KOPT-K1 (cell line): ENCODE measurements around the gene DPP3.

ENCODE experiments used
- H3K27ac ChIP-seq: fragments of 200-600 bp; sonication (generic); 2 replicates; pipeline ENCODE4 v1.5.1; 2016; ENCODE audit warnings: antibody characterized with exemption, mild to moderate bottlenecking, low read depth, low read length; ENCODE audit not compliant: poor library complexity, severe bottlenecking
- H3K36me3 ChIP-seq: fragments of 200-600 bp; sonication (generic); 2 replicates; pipeline ENCODE4 v1.5.1; 2017; ENCODE audit warnings: antibody characterized with exemption, mild to moderate bottlenecking, low read length, moderate library complexity; ENCODE audit not compliant: insufficient read depth
- H3K9me3 ChIP-seq: fragments of 200-600 bp; sonication (generic); 2 replicates; pipeline ENCODE4 v1.5.1; 2017; ENCODE audit warnings: antibody characterized with exemption, low read length, mild to moderate bottlenecking; ENCODE audit not compliant: insufficient read depth, poor library complexity, severe bottlenecking

Gene DPP3

DNA sequence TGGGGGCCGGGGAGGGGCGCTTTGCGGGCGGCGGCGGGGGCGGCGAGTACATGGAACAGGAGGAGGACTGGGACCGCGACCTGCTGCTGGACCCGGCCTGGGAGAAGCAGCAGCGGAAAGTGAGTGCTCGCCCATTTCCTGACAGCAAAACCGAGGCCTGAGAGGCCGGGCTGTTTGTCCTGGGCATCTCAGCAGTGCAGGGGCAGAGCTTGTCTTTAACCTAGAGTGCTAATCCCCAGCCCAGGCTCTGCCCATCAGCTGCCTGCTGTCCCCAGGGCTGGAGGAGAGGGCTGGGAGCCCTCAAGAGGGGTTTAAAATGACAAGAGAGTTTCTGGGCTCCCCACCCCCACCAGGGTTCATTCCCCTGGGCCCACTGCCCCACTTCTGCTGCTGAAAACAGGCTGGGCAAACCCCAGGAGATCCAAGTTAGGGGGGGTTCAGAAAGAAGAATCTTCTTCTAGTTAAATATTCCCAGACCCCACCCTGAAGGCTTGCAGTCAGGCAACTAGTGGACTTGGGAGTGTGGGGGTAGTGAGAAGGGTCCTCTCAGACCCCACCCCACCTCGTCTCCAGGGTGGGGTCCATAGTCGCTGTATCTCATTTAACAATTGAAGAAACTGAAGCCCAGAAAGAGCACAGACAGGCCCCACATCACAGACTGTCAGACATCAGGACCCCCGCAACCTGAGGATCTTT, 66.9 kb downstream of the DPP3 start:
- no peak overlapping the region for H3K27ac ChIP-seq
- H3K9me3 ChIP-seq: no peaks in the 10 kb centered on the region
- peaks cover 11% of the 10 kb centered on the region; the same call in 1 of the 2 replicates for H3K36me3 ChIP-seq

DNA sequence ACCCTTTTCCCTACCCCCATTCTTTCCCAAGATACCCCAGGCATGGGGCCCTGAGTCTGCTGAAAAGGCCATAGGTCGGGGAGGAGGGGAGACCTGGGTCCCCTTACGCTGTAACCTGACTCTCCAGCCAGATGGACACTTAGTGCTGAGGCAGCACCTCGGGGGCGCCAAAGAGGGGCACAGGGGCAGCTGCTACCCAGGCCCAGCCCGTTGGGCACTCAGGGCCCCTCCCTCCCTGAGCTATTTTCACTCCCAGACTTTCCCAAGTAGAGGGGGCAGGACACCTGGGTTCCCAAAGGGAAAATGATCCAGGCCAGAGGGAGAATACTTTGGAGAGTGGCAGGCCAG, 67.4 kb downstream of the DPP3 start:
- no peaks in the 10 kb centered on the region for H3K9me3 ChIP-seq
- no peak overlapping the region for H3K27ac ChIP-seq

DNA sequence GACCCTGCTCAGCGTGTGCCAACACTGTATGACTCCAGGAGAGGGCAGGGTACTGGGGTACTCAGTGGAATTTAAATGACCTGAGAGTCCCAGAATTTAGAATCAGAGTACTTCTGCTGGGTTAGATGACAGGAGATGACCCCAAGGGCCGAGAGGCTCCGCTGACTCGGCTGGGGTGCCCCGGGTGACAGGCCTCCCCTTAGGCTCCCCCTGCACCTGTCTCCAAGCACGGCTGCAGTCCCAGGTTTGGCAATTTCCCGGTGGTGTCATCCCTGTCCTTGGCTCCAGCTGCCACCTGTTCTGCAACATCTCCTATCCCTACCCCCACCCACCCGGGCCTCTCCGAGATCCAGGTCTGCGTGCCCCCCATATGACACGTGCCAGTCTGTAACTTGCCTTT, 67.8 kb downstream of the DPP3 start:
- H3K27ac ChIP-seq: no peak overlapping the region
- H3K9me3 ChIP-seq: no peaks in the 10 kb centered on the region
- 0 out of 2 replicates have a peak, but pooled peaks cover 2% of the 10 kb centered on the region for H3K36me3 ChIP-seq

More for the DNA sequence above, 67.4 kb downstream of the DPP3 start:
- H3K36me3 ChIP-seq: 0 out of 2 replicates have a peak, but pooled peaks cover 6% of the 10 kb centered on the region

DNA sequence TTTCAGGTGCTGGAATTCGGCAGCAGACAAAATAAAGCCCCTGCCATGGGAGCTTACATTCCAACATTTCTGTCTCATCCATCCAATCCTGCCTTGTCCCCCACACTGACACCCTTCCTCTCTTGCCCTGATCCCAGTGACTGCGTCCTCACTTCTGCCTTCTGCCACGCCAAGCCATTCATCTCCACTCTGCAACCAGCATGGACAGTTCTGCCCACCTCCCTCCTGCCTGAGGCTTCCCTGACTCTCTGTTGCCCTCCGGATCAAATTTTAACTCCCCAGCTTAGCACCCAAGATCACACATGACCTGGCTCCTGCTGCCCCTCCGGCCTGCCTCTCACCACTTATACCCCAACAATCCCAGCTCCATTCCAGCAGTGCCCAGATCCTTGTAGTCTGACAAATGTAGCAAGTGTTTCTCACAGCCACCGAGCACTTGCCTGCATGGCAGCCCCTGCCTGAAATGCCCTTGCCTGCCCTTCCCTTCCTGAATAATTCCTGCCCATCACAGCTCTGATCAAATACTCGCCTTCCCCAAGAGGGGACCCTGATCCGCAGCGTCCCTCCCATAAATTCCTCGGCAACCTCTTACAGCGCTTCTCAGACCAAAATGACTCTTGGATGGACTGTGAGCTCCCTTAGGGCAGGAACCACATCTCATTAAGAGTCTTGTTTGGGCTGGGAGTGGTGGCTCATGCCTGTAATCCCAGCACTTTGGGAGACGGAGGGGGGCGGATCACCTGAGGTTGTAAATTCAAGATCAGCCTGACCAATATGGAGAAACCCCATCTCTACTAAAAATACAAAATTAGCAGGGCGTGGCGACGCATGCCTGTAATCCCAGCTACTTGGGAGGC, 68.8 kb downstream of the DPP3 start:
- H3K36me3 ChIP-seq: no peaks in the 10 kb centered on the region
- H3K9me3 ChIP-seq: no peaks in the 10 kb centered on the region
- H3K27ac ChIP-seq: no peak overlapping the region

DNA sequence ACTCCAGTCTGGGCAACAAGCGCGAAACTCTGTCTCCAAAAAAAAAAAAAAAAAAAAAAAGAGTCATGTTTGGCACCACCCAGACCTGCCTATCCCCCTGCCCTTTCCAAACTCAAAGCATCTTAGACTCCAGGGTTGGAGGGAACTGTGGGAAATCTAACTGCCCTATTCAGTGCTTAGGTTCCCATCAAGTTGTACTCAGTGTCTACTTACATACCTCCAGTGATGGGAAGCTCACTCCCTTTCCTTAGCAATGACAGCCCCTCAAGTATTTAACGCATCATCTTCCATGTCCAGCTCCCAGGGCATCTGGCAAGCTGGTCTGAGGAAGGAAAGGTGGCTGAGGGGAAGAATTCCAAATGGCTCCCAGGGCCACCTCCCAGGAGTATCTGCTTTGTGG, 69.5 kb downstream of the DPP3 start:
- H3K36me3 ChIP-seq: no peaks in the 10 kb centered on the region
- H3K27ac ChIP-seq: no peak overlapping the region
- no peaks in the 10 kb centered on the region for H3K9me3 ChIP-seq

DNA sequence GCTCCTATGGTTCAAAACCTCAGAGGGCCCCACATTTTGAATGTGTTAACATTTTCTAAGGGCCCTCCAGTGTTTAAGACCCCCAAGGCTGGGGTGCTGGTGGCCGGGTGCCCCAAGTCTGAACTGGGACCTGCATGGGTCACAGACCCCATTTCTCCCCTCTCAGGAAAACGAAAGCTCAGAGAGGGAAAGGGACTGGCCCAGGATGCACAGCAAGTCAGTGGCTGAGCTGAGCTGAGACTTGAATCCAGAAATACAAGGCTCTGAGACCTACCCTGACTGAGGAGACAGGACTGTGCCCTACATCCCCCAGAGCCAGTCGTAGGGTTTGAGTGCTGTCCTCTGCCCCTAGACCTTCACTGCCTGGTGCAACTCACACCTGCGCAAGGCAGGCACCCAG, 70.7 kb downstream of the DPP3 start:
- H3K9me3 ChIP-seq: no peaks in the 10 kb centered on the region
- H3K36me3 ChIP-seq: no peaks in the 10 kb centered on the region
- H3K27ac ChIP-seq: no peak overlapping the region

DNA sequence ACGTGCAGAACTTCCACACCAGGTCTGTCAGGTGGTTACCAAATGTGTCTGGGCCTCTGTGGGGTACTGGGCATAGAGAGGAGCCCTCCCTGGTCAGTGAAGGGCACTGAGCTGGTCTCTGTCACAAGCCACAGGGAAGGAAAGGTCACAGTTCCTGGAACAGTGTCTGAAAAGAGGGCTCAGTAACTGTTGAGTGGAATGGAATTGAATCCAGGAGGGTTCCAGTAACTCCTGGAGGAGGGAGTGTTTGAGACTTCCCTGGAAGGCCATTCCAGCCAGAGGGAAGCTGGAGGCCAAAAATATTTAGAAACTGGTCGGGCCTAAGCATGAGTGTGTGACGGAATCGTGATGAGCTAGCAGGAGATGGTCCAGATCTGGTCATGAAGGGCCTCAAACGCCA, 74.4 kb downstream of the DPP3 start:
- H3K36me3 ChIP-seq: no peaks in the 10 kb centered on the region
- H3K9me3 ChIP-seq: no peaks in the 10 kb centered on the region
- no peak overlapping the region for H3K27ac ChIP-seq

DNA sequence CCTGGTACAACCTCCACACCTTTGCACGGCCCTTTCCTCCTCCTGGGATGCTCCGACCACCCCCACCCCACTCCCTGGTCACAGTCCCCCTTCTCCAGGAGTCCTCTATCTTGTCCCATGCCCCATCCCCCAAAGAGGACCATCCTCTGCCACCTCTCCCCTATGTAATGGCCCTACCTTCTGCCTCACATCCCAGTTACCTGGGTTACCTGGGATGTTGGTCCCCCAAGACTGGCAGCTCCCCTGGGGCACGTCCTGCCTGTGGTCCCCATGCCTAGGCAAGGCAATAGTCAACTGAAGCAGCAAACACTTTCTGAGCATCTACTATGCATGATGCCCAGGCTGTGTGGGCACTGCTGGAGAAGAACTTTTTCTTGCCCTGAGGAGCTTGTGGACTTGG, 75.2 kb downstream of the DPP3 start:
- no peaks in the 10 kb centered on the region for H3K36me3 ChIP-seq
- no peak overlapping the region for H3K27ac ChIP-seq
- H3K9me3 ChIP-seq: no peaks in the 10 kb centered on the region

DNA sequence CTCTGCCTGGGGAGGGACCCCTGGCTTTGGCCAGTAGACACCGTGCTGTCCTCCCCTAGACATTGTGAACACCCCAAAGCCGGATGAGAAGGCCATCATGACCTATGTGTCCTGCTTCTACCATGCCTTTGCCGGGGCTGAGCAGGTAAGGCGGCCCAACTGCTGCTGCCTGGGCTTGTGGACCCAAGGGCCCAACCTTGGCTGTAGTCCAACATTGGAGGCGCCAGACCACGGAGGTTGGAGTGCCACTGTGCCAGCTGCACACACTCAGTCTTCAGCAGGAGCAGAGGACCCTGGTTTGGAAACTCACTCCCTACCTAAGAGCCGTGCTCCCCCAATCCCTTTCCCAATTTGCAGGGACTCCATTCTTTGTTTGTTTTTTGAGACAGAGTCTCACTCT, 75.9 kb downstream of the DPP3 start:
- Histone ChIP-seq H3K27ac (no peak overlapping the region), H3K36me3 (no peaks in the 10 kb centered on the region), H3K9me3 (no peaks in the 10 kb centered on the region)

DNA sequence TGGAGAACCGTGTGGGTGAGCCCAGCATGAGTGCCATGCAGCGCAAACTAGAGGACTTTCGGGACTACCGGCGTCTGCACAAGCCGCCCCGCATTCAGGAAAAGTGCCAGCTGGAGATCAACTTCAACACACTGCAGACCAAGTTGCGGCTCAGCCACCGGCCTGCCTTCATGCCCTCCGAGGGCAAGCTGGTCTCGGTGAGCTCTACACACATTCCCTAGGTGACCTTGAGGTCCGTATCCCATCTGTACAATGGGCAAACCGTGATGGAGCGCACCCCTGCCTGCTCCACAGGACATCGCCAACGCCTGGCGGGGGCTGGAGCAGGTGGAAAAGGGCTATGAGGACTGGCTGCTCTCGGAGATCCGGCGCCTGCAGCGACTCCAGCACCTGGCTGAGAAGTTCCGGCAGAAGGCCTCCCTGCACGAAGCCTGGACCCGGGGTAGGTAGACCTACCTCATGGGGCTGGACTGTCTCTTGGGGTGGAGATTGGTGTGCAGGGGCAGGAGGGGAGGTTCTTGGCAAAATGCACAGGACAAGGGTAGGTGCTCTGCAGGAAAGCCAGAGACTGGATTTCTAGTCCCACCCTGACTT, 77.6 kb downstream of the DPP3 start:
- no peaks in the 10 kb centered on the region for H3K9me3 ChIP-seq
- H3K27ac ChIP-seq: no peak overlapping the region
- H3K36me3 ChIP-seq: no peaks in the 10 kb centered on the region
